ENCODE data around the gene SUPT20HL2.

- TF ChIP-seq POLR2A (IDR thresholded peaks at IDR 0.05) (no peak), CTCF (IDR thresholded peaks at IDR 0.05) (no peak), EP300 (IDR thresholded peaks at IDR 0.05) (no peak)
These were observed 22.0 kb upstream of the SUPT20HL2 start for GRCh38 chrX:24335871-24336270.
